A549 (cell line): ENCODE data around the gene HNMT.

ENCODE experiments used
- CEBPB ChIP-seq, 2 experiments: fragments of >200 bp in 1 of 2; sonication (Bioruptor Twin) in 1 of 2; formaldehyde crosslinking in 1 of 2; IDR thresholded peaks; 2 replicates each; pipeline ENCODE4 v1.6.1; 2012 to 2016
- EP300 ChIP-seq, 2 experiments: fragments of >200 bp; sonication (Bioruptor Twin); formaldehyde crosslinking; IDR thresholded peaks; 2 replicates in 1 of 2; 3 replicates in 1 of 2; pipeline ENCODE4 v1.6.1; 2016 to 2017
- POLR2A ChIP-seq: IDR thresholded peaks from 2 replicates; pipeline ENCODE4 v1.6.1; 2012; ENCODE audit warnings: mild to moderate bottlenecking, low read length
- SMC3 ChIP-seq: fragments of >200 bp; sonication (Bioruptor Twin); formaldehyde crosslinking; IDR thresholded peaks from 3 replicates; pipeline ENCODE4 v1.6.1; 2018; ENCODE audit warnings: inconsistent platforms
- TF ChIP-seq, protein P1 (sequence below): fragments of >200 bp; sonication (Bioruptor Twin); formaldehyde crosslinking; IDR thresholded peaks from 3 replicates; pipeline ENCODE4 v1.5.1; 2016
- TF ChIP-seq, protein P2 (sequence below): fragments of >200 bp; sonication (Bioruptor Twin); formaldehyde crosslinking; IDR thresholded peaks from 3 replicates; pipeline ENCODE4 v1.6.1; 2016
- TF ChIP-seq, protein P3 (sequence below): IDR thresholded peaks from 2 replicates; pipeline ENCODE4 v1.6.1; 2012

DNA sequence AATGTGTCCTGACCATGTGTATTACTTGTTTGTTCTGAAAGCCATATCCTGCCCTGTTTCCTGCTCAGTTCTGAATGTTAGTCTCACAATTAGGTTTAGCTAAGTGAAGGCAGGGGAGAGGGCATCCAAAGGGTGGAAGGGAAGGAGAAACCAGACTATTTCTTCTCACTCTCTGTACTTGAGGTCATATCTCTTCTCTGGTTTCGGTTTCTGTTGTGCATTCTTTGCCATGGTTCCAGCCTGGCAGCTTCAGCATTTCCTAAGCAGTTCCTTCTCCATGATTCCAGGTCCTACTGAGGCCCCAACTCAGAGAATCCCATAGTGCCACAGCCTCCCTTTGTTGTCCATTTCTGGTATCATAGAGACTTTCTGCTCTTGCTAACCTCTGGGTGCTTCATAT, 40.3 kb upstream of the HNMT start:
- TF ChIP-seq, protein P1, sequence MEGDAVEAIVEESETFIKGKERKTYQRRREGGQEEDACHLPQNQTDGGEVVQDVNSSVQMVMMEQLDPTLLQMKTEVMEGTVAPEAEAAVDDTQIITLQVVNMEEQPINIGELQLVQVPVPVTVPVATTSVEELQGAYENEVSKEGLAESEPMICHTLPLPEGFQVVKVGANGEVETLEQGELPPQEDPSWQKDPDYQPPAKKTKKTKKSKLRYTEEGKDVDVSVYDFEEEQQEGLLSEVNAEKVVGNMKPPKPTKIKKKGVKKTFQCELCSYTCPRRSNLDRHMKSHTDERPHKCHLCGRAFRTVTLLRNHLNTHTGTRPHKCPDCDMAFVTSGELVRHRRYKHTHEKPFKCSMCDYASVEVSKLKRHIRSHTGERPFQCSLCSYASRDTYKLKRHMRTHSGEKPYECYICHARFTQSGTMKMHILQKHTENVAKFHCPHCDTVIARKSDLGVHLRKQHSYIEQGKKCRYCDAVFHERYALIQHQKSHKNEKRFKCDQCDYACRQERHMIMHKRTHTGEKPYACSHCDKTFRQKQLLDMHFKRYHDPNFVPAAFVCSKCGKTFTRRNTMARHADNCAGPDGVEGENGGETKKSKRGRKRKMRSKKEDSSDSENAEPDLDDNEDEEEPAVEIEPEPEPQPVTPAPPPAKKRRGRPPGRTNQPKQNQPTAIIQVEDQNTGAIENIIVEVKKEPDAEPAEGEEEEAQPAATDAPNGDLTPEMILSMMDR, result no peak
- no peak for TF ChIP-seq POLR2A
- TF ChIP-seq, protein P2, sequence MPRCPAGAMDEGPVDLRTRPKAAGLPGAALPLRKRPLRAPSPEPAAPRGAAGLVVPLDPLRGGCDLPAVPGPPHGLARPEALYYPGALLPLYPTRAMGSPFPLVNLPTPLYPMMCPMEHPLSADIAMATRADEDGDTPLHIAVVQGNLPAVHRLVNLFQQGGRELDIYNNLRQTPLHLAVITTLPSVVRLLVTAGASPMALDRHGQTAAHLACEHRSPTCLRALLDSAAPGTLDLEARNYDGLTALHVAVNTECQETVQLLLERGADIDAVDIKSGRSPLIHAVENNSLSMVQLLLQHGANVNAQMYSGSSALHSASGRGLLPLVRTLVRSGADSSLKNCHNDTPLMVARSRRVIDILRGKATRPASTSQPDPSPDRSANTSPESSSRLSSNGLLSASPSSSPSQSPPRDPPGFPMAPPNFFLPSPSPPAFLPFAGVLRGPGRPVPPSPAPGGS, result no peak
- TF ChIP-seq SMC3, result no peak
- TF ChIP-seq CEBPB (IDR thresholded peaks at IDR 0.05), result no peak
- TF ChIP-seq, protein P3, sequence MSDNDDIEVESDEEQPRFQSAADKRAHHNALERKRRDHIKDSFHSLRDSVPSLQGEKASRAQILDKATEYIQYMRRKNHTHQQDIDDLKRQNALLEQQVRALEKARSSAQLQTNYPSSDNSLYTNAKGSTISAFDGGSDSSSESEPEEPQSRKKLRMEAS, result no peak
- TF ChIP-seq EP300 (IDR thresholded peaks at IDR 0.05), result no peak
